BLaER1 (cell line): ENCODE measurements around the gene TMEM240.

Experiments
- H3K27ac ChIP-seq: shearing (Covaris generic); formaldehyde crosslinking; 2 replicates; pipeline ENCODE4 v1.8.1; 2022
- H3K27me3 ChIP-seq: shearing (Covaris generic); formaldehyde crosslinking; 2 replicates; pipeline ENCODE4 v1.8.1; 2022
- H3K36me3 ChIP-seq: shearing (Covaris generic); formaldehyde crosslinking; 2 replicates; pipeline ENCODE4 v1.8.1; 2022
- H3K4me1 ChIP-seq: shearing (Covaris generic); formaldehyde crosslinking; 2 replicates; pipeline ENCODE4 v1.8.1; 2022
- H3K4me2 ChIP-seq: shearing (Covaris generic); formaldehyde crosslinking; 2 replicates; pipeline ENCODE4 v1.8.1; 2022
- H3K4me3 ChIP-seq: shearing (Covaris generic); formaldehyde crosslinking; 2 replicates; pipeline ENCODE4 v1.8.1; 2022
- H3K9ac ChIP-seq: shearing (Covaris generic); formaldehyde crosslinking; 2 replicates; pipeline ENCODE4 v1.8.1; 2022
- H3K9me3 ChIP-seq: shearing (Covaris generic); formaldehyde crosslinking; 2 replicates; pipeline ENCODE4 v1.8.1; 2022
- H4K20me1 ChIP-seq: shearing (Covaris generic); formaldehyde crosslinking; 2 replicates; pipeline ENCODE4 v1.8.1; 2022
- Cebpa-rat ChIP-seq: shearing (Covaris generic); IDR thresholded peaks from 2 replicates; pipeline ENCODE4 v1.8.1; 2022

The TMEM240 gene

DNA sequence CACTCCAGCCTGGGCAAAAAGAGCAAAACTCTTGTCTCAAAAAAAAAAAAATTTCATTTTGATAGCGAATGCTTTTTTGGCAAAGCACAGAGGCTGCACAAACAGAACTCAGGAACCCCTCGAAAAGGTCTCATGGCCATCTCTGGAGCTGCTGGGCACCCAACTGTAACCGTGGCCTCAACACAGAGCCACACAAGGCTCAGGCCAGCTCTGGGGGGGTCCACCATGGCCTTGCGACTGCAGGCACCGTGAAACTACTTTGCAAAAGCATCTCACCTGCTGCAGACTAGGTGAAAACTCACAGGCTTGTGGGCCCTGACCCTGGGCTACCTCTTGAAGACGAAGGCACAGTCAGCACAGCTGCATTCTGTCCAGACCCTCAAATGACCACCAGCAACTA lies 16.1 kb upstream of the TMEM240 start:
- no peak for TF ChIP-seq Cebpa-rat
- Histone ChIP-seq H3K27me3 (no peaks in the 10 kb centered on the region), H4K20me1 (peaks cover 98% of the 10 kb centered on the region), H3K4me3 (no peak overlapping the region), H3K4me1 (peaks cover 28% of the 10 kb centered on the region), H3K9ac (no peak overlapping the region), H3K9me3 (no peaks in the 10 kb centered on the region), H3K36me3 (peaks cover 73% of the 10 kb centered on the region), H3K4me2 (no peak overlapping the region), H3K27ac (no peak overlapping the region)

DNA sequence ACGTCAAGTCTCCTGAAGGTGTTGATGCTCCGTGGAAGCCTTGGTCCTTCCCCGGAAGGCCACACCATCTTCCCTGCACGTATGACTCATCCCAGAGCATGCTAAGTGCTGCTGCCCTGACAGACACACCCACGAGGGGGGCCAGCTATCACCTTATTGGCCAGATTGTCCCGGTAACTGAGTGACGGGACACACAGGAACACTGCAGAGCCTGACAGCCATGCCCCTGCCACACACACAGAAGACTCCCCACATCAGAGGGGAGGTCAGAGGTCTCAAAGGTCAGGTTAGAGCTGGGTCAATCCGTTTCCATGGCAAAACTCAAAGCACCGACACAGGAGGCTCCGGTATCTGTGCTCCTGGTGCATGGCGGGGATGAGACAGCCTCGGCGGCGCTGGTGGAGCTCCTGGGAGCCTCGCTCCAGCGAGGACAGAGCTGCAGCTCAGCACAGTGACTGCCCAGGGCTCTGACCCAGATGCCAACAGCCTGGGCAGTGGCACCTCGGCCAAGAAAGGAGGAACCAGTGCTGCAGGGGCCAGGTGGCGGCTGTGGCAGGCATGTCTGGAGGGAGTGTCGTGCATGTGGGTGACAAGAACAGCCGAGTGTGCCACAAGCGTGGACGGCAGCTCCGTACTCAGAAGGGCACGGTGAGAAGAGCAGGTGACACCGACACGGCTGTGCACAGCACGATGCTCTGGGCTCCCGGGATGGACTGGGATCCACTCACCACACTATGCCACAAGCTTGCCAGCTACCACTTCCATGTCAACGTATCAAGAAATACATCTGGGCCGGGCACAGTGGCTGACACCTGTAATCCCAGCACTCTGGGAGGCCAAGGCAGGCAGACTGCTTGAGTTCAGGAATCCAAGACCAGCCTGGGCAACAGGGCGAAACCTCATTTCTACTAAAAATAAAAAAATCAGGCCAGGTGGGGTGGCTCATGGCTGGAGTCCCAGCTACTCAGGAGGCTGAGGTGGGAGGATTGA lies 14.8 kb upstream of the TMEM240 start:
- Histone ChIP-seq H3K4me3 (no peak overlapping the region), H3K4me2 (0 out of 2 replicates have a peak overlapping the region, but pooled peaks have one; percentile 5), H4K20me1 (peaks cover 98% of the 10 kb centered on the region), H3K27ac (no peak overlapping the region), H3K4me1 (peaks cover 38% of the 10 kb centered on the region), H3K9ac (0 out of 2 replicates have a peak overlapping the region, but pooled peaks have one; percentile 5), H3K27me3 (no peaks in the 10 kb centered on the region), H3K36me3 (peaks cover 60% of the 10 kb centered on the region), H3K9me3 (no peaks in the 10 kb centered on the region)
- no peak for TF ChIP-seq Cebpa-rat

DNA sequence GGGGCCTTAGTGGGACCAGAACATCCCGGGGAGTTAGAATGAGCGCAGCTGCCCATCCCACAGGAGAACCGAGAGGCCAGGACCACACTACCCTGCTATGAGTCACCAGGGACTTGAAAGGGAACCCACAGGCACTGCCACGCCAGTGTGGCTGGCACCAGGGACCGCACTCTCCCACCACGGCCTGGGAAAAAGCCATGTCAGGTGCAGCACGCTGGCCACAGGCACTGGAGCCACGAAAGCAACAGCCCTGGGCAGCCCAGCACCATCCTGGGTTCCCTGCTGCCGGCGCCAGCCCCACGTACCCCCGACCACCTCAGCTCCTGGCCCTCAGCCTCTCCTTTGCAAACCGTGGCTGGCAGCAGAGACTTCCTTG lies 14.1 kb upstream of the TMEM240 start:
- Histone ChIP-seq H3K27me3 (no peaks in the 10 kb centered on the region), H3K4me3 (no peak overlapping the region), H3K9ac (0 out of 2 replicates have a peak overlapping the region, but pooled peaks have one; percentile 5), H4K20me1 (peaks cover 98% of the 10 kb centered on the region), H3K36me3 (peaks cover 54% of the 10 kb centered on the region), H3K9me3 (no peaks in the 10 kb centered on the region), H3K27ac (no peak overlapping the region), H3K4me2 (0 out of 2 replicates have a peak overlapping the region, but pooled peaks have one; percentile 5), H3K4me1 (peaks cover 44% of the 10 kb centered on the region)
- TF ChIP-seq Cebpa-rat, result no peak

DNA sequence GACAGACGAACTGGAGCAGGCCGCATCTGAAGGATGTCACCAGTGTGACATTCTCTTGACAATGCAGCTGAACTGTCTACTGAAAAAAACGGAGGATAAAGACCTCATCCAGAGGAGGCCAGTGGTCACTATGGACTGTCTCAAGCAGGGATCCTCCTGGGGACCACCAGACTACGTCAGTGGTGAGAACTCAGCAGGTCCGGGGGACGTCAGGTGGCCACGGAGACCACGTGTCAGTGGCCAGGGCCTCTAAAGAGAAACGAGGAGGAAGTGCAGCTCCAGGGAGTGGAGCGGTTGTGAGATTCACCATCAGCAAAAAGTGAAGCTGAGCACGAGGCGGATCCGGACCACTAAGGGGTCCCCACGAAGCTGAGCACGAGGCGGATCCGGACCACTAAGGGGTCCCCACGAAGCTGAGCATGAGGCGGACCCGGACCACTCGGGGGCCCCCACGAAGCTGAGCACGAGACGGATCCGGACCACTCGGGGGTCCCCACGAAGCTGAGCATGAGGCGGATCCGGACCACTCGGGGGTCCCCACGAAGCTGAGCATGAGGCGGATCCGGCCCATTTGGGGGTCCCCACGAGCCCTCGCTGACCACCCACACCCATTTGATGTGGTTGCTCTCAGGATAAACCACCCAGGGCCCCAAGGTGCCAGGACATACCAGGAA lies 13.5 kb upstream of the TMEM240 start:
- Histone ChIP-seq H3K4me3 (no peak overlapping the region), H3K27me3 (no peaks in the 10 kb centered on the region), H3K27ac (no peak overlapping the region), H3K36me3 (peaks cover 49% of the 10 kb centered on the region), H3K4me2 (0 out of 2 replicates have a peak overlapping the region, but pooled peaks have one; percentile 5), H3K9me3 (no peaks in the 10 kb centered on the region), H3K4me1 (peaks cover 50% of the 10 kb centered on the region), H4K20me1 (peaks cover 98% of the 10 kb centered on the region), H3K9ac (no peak overlapping the region)
- no peak for TF ChIP-seq Cebpa-rat

DNA sequence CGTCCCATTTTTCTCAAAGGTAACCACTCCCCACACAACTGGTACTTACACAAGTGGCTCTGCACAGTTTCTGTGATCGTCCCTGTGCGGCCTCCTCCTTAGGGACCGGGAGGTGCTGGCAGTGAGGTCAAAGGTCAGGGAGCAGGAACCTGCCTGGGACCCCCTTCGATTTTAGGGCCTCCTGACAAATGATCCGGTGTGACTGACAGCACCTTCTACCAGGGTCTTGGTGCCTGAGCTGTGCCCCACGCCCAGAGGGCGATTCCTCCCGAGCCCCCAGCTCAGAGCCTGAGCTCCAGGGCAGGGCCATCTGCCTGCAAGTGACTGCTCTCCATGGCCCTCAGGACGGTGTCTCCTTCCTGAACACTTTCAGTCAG lies 11.8 kb upstream of the TMEM240 start:
- no peaks in the 10 kb centered on the region for H3K27me3 ChIP-seq
- H3K9me3 ChIP-seq, result no peaks in the 10 kb centered on the region
- peak overlapping the region; percentile 12; the same call in 1 of the 2 replicates for H3K9ac ChIP-seq
- no peak overlapping the region for H3K4me3 ChIP-seq
- H4K20me1 ChIP-seq, result peaks cover 96% of the 10 kb centered on the region
- no peak for TF ChIP-seq Cebpa-rat
- H3K4me2 ChIP-seq, result no peak overlapping the region
- peaks cover 50% of the 10 kb centered on the region; the same call in 1 of the 2 replicates for H3K36me3 ChIP-seq
- H3K27ac ChIP-seq, result no peak overlapping the region
- H3K4me1 ChIP-seq, result peaks cover 53% of the 10 kb centered on the region

DNA sequence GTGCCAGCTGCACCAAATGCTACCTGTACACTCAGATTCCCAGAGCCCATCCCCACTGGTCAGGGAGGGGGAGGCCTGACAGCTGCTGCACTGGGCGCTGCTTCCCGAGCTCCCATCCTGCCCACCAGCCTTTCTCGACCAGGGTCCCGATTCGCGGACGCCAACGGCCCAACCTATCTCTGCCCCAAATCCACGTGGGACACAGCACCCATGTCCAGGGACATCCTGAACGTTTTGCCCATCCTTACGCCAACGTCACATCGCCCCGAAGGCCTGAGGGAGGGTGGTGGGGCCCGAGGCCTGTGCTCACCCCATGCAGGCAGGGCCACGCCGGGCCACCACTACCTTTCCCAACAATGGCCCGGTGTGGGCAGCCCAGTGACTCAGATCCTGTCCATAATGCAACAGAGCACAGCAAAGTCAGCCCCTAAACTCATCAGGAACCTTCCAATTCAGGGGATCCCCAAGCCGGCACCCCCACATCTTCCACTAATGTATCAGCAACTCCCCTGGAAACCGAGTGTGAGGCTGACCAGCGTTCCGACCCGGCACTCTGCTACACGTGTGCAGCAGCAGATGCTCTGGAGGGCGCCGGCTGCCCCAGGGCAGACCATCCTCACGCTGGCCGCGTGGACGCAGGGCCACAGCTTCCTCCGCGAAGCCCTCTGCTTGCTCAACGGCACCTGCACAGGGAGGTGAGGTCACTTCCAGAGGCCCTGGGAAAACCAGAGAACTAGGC lies 11.3 kb upstream of the TMEM240 start:
- Histone ChIP-seq H3K4me3 (no peak overlapping the region), H3K4me1 (peaks cover 53% of the 10 kb centered on the region), H4K20me1 (peaks cover 96% of the 10 kb centered on the region), H3K36me3 (peaks cover 47% of the 10 kb centered on the region; the same call in 1 of the 2 replicates), H3K4me2 (0 out of 2 replicates have a peak overlapping the region, but pooled peaks have one; percentile 52), H3K27me3 (no peaks in the 10 kb centered on the region), H3K9ac (peak overlapping the region; percentile 48; the same call in 1 of the 2 replicates), H3K9me3 (no peaks in the 10 kb centered on the region), H3K27ac (no peak overlapping the region)
- no peak for TF ChIP-seq Cebpa-rat

DNA sequence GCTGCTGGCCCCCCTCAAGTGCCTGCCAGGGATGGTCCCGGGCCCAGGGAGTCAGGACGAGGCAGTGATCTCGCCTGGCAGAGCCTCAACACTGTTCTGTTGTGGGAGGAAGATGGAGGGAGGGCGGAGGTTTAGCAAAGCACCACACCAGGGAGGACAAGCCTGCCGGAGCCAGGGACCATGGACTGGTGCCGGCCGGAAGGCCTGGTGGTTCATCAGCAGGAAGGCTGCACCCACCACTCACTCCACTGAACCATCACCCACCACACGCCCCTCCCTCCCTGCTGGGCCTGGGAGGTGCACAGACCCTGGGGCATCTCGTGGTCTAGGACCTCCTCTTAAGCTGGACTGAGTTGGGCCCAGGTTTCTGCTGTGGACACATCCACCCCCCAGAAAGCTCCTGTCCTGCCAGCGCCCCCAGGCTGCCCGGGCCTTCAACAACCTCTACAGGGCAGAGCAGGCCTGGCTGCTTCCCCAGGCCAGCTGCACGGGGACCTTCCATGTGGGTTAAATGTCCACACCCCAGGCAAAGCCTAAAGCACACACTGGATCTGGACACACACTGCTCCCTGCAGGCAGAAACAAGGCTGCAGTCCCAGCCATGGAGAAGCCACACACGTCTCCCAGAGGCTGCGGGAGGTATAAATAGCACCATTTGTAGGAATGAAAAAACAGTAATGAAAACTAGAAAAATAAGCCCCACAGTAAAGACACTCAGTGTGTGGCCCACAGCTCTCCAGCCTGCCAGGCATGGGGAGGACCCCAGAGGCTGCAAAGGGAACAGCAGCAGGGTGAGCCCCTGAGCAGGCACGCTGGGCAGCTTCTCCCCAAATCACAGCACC lies 10.4 kb upstream of the TMEM240 start:
- Histone ChIP-seq H3K9ac (peak overlapping the region; percentile 48), H4K20me1 (peaks cover 95% of the 10 kb centered on the region), H3K4me2 (peak overlapping the region; percentile 52), H3K27me3 (no peaks in the 10 kb centered on the region), H3K4me3 (no peak overlapping the region), H3K27ac (peak overlapping the region; percentile 40), H3K36me3 (peaks cover 47% of the 10 kb centered on the region), H3K9me3 (no peaks in the 10 kb centered on the region), H3K4me1 (peaks cover 53% of the 10 kb centered on the region)
- no peak for TF ChIP-seq Cebpa-rat

DNA sequence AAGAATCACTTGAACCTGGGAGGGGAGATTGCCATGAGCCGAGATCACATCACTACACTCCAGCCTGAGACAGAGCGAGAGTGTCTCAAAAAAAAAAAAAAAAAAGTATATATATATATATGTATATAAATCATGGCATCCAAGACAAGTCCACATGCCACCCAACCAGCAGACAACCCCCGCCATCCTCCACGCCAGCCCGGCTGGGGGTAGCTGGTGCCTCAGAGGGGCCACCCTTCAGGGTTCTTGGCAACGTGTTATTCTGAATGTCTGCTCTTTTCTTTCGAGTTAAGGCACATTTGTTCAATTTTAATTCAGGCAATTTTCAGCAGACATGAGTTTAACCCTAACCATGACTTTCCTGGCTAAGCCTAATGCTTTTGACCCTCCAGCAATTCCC lies 9.7 kb upstream of the TMEM240 start:
- peak overlapping the region; percentile 40; the same call in 1 of the 2 replicates for H3K27ac ChIP-seq
- H3K36me3 ChIP-seq, result peaks cover 46% of the 10 kb centered on the region
- H4K20me1 ChIP-seq, result peaks cover 95% of the 10 kb centered on the region

More for the DNA sequence above, 9.7 kb upstream of the TMEM240 start:
- H3K4me3 ChIP-seq, result no peak overlapping the region
- no peak for TF ChIP-seq Cebpa-rat
- peak overlapping the region; percentile 52 for H3K4me2 ChIP-seq
- no peaks in the 10 kb centered on the region for H3K27me3 ChIP-seq
- peaks cover 47% of the 10 kb centered on the region for H3K4me1 ChIP-seq
- peak overlapping the region; percentile 48; the same call in 1 of the 2 replicates for H3K9ac ChIP-seq
- H3K9me3 ChIP-seq, result no peaks in the 10 kb centered on the region
